A549 treated with CpdA at 1 μM for 4 hours (cell line): Measurements from ENCODE around the gene TDRD3. TPM values are rescaled to one million over a fixed set of nuclear protein-coding genes. Genes with fewer than 3 reads are reported as not detected.

Experiments
- total RNA-seq: library from RNA; stranded (reverse); fragments of 200-300 nt; extraction: Qiagen RNA extraction; gene quantifications from 5 replicates; pipeline ENCODE4 v1.2.3, GENCODE V29; 2022; ENCODE audit warnings: low read depth

TDRD3 gene
- total RNA-seq: 4.9 to 7.8 TPM (median 5.2 TPM) in 5 replicates

DNA sequence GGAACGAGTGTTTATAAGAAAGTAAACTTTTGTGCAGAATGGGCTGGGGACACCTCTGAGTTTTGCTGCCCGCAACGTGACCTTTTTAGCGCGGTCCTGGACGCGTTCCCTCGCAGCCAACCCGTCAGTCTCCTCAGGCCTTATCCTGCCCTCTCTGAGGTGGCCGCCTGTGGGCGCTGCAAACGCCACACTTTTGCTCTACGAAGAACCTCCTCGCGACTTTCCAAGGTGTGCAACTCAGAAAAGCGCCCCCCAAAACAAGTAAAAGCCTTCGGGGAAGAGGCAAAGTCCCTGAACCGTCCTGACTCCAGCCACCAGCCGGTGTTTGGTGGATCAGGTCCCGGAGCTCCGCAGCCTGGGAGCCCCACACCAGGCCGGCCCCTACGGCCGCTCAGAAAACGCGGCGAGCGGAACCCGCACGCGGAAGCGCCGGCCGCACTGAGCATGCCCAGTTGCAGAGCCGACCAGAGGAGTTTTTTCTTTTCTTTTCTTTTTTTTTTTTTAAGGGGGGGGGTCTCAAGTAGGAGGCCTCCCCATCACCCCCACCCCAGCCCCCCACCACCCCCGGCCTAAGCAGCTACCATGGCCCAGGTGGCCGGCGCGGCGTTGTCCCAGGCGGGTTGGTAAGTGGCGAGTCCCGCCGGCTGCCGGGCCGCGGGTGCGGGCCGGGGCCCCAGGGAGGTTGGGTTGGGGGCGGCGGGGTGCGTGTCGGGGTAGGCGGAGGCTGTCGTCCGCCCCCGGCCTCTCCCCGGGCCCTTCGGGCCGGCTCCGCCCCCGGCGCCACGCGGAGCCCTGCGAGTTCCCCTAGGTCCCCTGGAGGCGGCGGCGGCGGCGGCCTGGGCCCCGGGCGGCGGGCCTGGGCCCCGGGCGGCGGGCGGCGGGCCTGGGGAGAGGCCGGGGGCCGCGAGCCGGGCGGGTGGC, at the start of gene TDRD3:
Gene TDRD3, plus strand, starts transcription at position 438 of the 921 bp plus-strand sequence. Its CDS starts 145 bp downstream, at position 583.

Other genes with a start within 250 kb of the TDRD3 start
- gene DIAPH3, start 233.3 kb upstream of the TDRD3 start, total RNA-seq: 6.3 to 9.5 TPM (median 8.0 TPM) in 5 replicates